GM21723 (cell line): ENCODE measurements around the gene SLC17A2.

ENCODE experiments used
- ATAC-seq: cut with Tn5 transposase; IDR thresholded peaks from one replicate; pipeline ENCODE4 v1.9.1; 2021; ENCODE audit warnings: mild to moderate bottlenecking, moderate library complexity; ENCODE audit not compliant: unreplicated experiment

The SLC17A2 gene

GRCh38 chr6:25930532-25931410, at the start of gene SLC17A2:
TSS of gene SLC17A2 (minus strand) at chr6:25930691. CDS start at chr6:25925796, 4,895 bp downstream.
- ATAC-seq: no peak

DNA sequence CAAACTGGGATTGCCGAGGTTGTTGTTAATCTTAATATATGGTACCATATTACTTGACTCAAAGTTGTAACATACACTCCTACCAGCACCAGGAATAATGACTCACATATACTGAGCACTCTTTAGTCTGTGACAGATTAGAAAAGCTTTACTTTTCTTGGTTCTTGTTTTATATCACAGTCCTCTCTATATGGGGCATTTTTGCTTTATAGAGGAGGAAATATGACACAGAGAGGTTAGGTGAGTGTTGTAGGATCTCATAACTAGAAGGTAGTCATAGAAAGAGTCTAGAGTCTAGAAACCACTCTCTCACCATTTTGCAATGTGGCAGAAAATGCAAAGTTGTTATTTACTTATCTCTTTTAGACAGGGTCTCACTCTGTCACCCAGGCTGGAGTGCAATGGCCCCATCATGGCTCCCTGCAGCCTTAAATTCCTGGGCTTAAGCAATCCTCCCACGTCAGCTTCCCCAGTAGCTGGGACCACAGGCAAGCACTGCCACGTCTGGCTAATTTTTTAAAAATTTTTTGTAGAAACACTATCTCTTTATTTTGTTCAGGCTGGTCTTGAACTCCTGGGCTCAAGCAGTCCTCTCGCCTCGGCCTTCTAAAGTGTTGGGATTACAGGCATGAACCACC, 45.6 kb upstream of the SLC17A2 start:
- ATAC-seq: no peak

DNA sequence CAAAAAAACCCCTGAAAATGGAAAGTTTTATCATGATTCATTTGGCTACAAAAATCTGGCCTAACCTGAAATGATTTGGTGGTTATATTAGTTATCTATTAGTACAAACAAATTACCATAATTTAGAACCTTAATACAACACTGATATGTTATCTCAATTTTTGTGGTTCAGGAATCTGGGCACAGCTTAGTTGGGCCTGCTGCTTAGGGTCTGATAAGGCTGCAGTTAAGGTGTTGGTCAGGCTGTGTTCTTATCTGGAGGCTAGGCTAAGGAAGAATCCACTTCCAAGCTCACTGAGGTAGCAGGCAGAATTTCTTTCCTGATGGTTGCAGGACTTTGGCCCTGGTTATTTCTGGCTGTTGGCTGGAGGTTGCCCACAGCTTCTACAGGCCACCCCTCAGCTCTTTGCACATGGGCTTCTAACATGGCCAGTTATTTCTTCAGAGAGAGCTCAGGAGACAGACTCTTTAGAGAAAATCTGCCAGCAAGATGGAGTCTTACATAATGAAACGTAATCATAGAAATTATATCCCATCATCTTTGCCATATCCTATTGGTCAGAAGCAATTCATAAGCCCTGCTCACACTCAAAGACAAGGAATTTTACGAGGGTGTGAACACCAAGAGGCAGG, 43.5 kb upstream of the SLC17A2 start:
- ATAC-seq: no peak

- ATAC-seq: no peak
Observed at GRCh38 chr6:25972902-25973301, 42.4 kb upstream of the SLC17A2 start.

DNA sequence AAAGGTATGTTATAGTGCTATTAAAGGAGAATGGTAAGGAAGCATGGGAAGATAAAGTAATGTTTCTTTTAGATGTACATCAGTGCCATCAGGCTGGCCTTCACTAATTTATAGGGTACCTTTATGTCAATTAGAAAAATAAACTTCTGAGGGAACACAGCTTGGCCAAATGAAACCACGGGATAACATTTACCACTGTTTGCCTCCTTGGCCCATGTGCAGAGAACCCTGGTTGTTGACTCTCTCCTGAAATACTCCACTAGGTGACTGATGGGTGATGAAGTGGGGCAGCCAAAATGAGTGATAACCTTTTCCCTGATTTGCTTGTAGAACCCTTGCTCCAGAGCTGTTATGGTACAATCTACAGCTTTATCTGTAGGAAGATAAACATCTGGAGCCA, 41.6 kb upstream of the SLC17A2 start:
- no peak for ATAC-seq

- ATAC-seq: no peak
Observed at GRCh38 chr6:25971187-25971821, 40.8 kb upstream of the SLC17A2 start.

- ATAC-seq: no peak
Observed at GRCh38 chr6:25968769-25969168, 38.3 kb upstream of the SLC17A2 start.

DNA sequence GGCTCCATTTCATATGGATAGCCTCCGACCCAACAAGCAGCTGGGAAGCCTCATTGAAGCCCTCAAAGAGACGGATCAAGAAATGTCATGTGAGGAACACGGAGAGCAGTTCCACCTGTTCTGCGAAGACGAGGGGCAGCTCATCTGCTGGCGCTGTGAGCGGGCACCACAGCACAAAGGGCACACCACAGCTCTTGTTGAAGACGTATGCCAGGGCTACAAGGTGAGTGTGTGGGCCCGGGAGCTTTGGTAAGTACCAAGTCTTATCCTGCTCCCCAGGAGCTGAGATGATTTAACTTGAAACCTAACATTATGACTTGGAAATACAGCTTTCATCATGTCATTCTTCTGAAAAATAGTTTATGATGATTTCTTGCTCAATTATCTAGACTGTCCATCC, 36.2 kb upstream of the SLC17A2 start:
- no peak for ATAC-seq

DNA sequence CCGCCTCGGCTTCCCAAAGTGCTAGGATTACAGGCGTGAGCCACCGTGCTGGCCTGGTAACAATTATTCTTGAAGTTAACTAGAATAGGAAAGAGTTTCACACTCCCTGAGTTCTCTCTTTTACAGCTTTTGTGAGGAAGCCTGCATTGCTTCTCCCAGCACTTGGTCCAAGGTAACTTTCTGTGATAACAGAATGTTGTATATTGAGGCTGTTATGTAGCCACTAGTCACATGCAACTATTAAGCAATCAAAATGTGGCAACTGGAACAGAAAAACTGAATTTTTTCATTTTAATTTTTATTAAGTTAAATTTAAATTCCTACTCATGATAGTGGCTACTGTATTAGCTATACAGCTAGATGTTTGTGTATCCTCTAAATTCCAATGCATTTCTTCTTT, 34.6 kb upstream of the SLC17A2 start:
- no peak for ATAC-seq

DNA sequence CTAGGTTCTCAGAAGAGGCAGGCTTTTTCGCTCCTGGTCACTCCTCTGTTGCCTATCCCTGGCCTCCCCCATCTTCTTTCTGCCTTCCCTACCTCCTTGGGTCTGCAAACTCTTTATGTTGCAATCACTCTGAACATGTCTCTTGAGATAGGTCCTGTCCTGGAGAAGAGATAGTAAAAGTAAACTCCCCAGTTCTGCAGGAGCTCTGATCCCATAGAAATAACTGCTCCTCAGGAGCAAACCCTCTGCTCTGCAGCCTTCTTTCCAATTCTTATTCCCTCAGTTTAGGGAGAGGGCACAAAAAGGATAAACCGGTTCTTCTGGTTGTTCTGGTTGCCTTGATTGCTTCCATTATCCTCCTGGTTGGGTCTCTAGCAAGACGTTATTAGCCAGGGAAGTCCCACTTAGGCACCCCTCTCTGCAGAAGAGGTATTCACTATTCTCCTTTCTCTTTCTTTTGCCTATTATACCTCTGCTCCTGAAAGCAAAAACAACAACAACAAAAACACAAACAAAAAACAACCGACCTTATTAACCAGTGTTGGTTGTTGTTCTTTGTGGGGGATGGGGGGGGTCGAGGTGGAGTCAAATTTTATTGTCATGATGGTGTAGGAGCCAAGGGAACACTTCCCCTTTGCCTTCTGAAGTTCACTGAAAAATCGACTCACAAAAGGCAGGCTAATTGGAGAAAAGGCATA, 33.1 kb upstream of the SLC17A2 start:
- ATAC-seq: no peak

GRCh38 chr6:25962149-25963127, 31.9 kb upstream of the SLC17A2 start, which contains the start of gene TRIM38:
TSS of gene TRIM38 (plus strand) at chr6:25962802. CDS start at chr6:25966523, 3,721 bp downstream.
- peak; percentile 80 for ATAC-seq

DNA sequence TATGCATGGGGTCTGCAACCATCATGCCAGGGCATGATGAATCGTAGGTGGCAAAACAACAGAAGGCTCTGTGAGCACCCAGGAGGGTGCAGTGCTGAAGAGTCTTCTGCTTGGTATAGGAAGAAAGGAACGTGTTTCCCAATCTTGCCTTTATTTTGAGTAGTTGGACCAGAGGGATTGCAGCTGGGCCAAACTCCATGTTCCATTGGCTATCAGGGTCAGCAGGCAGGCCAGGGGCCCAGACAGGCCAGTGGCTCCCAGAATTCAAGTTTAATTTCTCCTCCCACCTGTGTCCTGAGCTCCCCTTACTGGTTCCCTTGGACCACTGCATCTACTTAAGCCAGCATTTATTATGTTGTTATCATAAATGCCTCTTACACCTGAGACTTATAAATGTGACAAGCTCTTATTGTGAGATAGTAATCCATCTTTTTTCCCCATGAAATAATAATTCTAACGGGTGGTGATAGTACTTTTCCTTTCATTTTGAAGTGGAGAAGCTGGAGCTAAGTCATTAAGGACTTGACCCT, 31.2 kb upstream of the SLC17A2 start:
- no peak for ATAC-seq

DNA sequence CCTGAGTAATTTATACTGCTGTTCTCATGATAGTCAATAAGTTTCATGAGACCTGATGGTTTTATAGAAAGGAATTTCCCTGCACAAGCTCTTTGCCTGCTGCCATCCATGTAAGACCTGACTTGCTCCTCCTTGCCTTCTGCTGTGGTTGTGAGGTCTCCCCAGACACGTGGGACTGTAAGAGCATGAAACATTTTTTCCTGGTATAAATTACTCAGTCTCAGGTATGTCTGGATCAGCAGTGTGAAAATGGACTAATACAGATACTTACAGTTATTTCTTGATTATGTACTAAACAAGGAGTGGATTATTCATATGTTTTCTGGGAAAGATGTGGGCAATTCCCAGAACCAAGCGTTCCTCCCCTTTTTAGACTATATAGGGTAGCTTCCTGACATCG, 30.2 kb upstream of the SLC17A2 start:
- no peak for ATAC-seq

DNA sequence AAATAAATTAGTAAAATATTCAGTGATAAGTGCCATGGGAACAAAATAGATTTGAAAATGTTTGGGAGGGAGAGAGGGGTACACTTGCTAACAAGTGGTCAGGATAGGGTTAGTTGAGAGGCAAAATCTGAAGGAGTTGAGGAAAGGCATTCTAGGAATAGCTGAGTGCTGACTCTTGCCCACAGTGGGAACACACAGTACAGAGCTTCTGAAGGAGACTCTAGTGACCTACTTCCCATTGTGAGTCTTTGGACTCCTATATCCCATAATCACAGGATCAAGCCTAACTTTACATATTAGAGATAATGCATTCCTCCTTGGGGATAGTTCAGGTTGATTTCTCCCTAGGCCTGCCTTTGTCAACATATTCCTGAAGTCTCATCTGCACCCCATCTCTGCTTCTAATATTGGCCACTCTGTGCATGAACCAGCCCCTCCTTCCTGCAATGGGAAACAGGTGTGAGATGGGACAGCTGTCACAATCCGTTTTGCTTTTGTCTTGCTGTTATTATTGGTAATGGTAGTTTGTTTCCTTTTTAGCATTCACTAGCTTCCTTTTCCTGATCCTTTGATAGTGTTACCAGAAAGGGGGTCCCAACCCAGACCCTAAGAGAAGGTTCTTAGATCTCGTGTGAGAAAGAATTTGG, 29.5 kb upstream of the SLC17A2 start:
- ATAC-seq: no peak

DNA sequence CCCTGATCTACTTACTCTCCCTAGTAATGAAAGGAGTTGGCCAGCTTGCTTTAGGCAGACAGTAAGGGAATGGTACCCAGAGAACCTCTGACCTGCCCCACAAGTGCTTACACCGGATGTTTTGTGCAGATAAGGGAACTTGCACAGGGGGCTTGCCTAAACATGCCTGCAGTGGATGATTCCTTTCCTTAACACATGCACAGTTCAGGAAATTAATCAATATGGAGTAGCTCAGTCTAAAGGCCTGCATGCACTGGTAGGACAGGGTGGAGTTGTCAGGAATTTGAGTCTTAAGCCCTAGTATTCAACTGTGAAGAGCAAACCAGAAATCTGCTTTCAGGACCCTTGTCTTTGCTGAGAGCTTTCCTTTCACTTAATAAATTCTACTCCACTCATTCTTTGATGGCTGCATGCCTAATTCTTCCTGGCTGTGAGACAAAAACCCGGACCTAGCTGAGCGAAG, 28.2 kb upstream of the SLC17A2 start:
- no peak for ATAC-seq

DNA sequence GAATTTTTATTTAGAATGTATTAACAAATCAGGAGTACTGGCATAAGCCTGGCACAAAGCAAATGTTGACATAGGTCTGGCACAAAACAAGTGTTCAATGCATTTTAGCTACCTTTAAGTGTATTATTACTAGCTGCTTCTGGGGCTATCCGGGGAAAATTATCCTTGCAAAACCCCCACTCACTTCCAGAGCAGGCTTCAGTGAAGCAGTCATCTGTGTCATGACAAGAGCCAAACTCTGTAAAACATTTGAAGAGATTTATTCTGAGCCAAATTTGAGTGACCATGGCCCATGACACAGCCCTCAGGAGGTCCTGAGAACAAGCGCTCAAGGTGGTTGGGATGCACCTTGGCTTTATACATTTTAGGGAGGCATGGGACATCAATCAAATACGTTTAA, 25.7 kb upstream of the SLC17A2 start:
- ATAC-seq: no peak

GRCh38 chr6:25954756-25955155, 24.3 kb upstream of the SLC17A2 start:
- no peak for ATAC-seq

DNA sequence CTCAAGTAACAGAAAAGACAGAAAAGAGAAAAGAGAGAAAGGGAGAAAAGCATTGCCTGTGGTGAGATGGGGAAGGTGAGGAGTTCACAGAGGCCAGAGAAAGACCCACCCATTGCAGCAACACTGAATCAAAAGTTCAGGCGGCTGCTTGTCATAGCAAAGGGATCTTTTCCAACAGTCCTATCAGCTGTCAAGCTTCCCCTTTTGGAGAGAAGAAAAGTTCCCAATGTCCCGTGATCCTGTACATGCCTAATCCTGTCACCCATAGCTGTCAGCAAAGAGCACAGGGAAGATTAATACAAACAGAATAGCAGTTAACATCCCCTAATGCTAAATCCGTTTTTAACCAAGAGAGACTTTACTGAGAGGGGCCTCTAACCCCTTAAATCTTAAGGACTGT, 23.2 kb upstream of the SLC17A2 start:
- no peak for ATAC-seq

GRCh38 chr6:25952535-25952934, 22.0 kb upstream of the SLC17A2 start:
- ATAC-seq: no peak
